ENCODE measurements around the gene LAMA5. TPM values are rescaled to one million over a fixed set of nuclear protein-coding genes. Genes with fewer than 3 reads are reported as not detected.

The LAMA5 gene
- total RNA-seq, 1 donor from 2014 or later: 70.9 TPM

- no peak for DNase-seq
- peaks cover 75% of the 10 kb centered on the region for H3K4me1 ChIP-seq
- no peak for TF ChIP-seq CTCF (IDR thresholded peaks at IDR 0.05; ENCODE audit: borderline replicate concordance)
- intact Hi-C loops (cut with micrococcal nuclease): no loop called here
- no peaks in the 10 kb centered on the region for H3K36me3 ChIP-seq
- no peaks in the 10 kb centered on the region for H3K27me3 ChIP-seq (ENCODE audit: low read depth)
- H3K9me3 ChIP-seq (replicated peaks): no peaks in the 10 kb centered on the region
- peak overlapping the region; percentile 97 for H3K27ac ChIP-seq (replicated peaks)
- peak overlapping the region; percentile 98 for H3K4me3 ChIP-seq
Measured at GRCh38 chr20:62368392-62368975, 1.4 kb upstream of the LAMA5 start.

DNA sequence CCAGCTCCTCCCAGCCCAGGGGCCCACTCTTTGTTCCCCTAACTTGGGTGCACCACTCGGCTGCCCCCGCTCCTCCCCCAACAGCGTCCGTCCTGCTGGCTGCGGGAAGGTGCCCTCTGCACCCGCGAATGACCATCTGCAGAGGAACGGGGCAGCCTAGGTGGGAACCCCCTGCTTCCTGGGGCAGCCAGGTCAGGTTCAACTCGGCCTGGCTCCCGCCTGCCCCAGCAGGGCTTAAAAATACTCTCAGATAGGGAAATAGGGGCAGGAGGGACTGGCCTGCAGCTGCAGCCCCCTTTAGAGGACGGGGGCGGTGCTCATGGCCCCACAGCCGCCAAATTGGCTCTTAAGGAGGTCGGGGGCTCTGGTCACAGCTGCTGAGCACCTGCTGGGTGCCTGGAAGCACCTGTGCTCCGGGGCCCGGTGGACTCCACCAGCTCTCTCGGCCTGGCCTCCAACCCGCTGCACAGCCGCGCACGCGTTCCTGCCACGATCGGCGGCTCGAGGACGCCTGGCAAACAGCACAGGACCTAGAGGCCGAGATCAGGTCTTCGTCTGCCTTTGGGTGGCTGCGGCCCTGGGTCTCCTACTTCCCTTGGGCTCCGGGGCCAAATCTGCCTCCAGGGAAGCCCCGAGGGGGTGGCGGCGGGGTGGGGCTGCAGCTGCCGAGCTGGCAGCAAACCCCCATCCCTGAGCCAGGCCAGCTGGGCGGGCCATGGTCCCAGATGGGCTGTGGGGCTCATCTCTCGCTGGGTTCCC lies 700 bp upstream of the LAMA5 start:
- peak overlapping the region; percentile 97 for H3K27ac ChIP-seq (replicated peaks)
- H3K9me3 ChIP-seq (replicated peaks): no peaks in the 10 kb centered on the region
- H3K4me1 ChIP-seq: peaks cover 82% of the 10 kb centered on the region
- H3K27me3 ChIP-seq (ENCODE audit: low read depth): no peaks in the 10 kb centered on the region
- peak overlapping the region; percentile 98 for H3K4me3 ChIP-seq
- no peak for TF ChIP-seq CTCF (IDR thresholded peaks at IDR 0.05; ENCODE audit: borderline replicate concordance)
- H3K36me3 ChIP-seq: no peaks in the 10 kb centered on the region
- DNase-seq: no peak
- intact Hi-C loops (cut with micrococcal nuclease): no loop called here

GRCh38 chr20:62366370-62367135 lies 559 bp downstream of the LAMA5 start:
- no peaks in the 10 kb centered on the region for H3K9me3 ChIP-seq (replicated peaks)
- H3K4me3 ChIP-seq: peak overlapping the region; percentile 98
- no peaks in the 10 kb centered on the region for H3K27me3 ChIP-seq (ENCODE audit: low read depth)
- peak overlapping the region; percentile 97 for H3K27ac ChIP-seq (replicated peaks)
- peak; percentile 47 for DNase-seq
- TF ChIP-seq CTCF (IDR thresholded peaks at IDR 0.05; ENCODE audit: borderline replicate concordance): no peak
- intact Hi-C loops (cut with micrococcal nuclease): no loop called here
- H3K36me3 ChIP-seq: peaks cover 7% of the 10 kb centered on the region
- peaks cover 95% of the 10 kb centered on the region for H3K4me1 ChIP-seq

GRCh38 chr20:62365814-62366369 lies 1.2 kb downstream of the LAMA5 start:
- TF ChIP-seq CTCF (IDR thresholded peaks at IDR 0.05; ENCODE audit: borderline replicate concordance): no peak
- H3K36me3 ChIP-seq: peaks cover 8% of the 10 kb centered on the region
- peak; percentile 42 for DNase-seq
- peak overlapping the region; percentile 97 for H3K27ac ChIP-seq (replicated peaks)
- H3K9me3 ChIP-seq (replicated peaks): no peaks in the 10 kb centered on the region
- no peaks in the 10 kb centered on the region for H3K27me3 ChIP-seq (ENCODE audit: low read depth)
- H3K4me3 ChIP-seq: peak overlapping the region; percentile 98
- intact Hi-C loops (cut with micrococcal nuclease): no loop called here
- peaks cover 97% of the 10 kb centered on the region for H3K4me1 ChIP-seq
